GM21381 (cell line): Measurements from ENCODE around the gene SV2C.

ENCODE experiments used
- ATAC-seq: cut with Tn5 transposase; IDR thresholded peaks from one replicate; pipeline ENCODE4 v1.9.1; 2021; ENCODE audit warnings: mild to moderate bottlenecking, moderate library complexity; ENCODE audit not compliant: unreplicated experiment

The SV2C gene

DNA sequence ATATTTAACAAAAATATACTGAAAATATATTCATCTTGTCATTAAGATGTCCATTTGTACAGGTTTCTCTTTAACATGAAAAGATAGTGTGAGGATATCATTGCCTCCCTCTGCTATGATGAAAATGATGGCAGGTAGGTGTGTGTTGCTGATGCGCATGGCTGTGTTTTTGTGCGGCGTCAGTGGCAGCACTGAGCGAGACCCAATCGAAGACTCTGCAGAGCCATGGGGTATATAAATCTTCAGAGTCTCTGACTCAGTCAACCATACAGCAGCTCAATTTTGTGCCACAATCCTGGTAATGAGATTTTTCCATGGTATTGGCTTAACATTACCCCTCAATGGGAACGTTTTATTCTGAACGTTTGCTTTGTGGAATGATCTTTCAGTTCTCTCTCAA is 166.4 kb downstream of the SV2C start:
- no peak for ATAC-seq

DNA sequence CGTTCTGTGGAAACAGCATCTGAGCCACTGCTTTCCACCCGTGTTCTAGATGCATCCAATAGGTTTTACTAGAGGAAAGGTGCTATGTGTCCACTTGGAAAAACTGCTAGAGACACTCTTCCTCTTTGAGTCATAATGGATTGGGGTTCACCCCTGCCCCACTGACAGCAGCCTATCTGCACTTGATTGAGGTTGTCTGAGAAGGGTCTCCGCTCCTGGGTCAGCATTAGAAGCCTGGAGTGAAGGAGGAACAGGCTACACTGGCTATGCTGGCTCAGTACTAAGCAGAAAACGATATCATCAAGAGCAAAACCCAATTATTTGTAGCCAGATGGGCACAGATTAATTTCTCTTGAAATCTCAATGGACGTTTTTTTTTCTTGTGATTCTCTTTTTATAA is 167.3 kb downstream of the SV2C start:
- no peak for ATAC-seq

DNA sequence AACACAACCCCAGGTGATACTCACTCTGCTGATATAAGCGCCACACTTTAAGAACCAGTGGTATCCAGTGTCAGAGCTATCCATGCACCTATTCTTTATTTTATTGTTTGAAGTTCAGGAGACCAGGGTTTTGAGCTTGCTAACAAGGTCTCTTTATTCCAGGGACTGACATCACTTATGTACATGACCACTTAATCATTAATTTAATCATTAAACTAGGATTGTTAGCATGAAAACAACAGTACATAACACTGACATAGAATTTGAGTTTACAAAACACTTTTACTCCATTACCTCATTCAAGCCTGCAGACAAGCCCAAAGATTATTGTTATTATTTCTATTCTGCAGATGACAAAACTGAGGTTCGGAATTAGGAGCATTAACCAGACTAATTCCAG is 168.5 kb downstream of the SV2C start:
- no peak for ATAC-seq

GRCh38 chr5:76252437-76252836 is 169.3 kb downstream of the SV2C start:
- no peak for ATAC-seq

DNA sequence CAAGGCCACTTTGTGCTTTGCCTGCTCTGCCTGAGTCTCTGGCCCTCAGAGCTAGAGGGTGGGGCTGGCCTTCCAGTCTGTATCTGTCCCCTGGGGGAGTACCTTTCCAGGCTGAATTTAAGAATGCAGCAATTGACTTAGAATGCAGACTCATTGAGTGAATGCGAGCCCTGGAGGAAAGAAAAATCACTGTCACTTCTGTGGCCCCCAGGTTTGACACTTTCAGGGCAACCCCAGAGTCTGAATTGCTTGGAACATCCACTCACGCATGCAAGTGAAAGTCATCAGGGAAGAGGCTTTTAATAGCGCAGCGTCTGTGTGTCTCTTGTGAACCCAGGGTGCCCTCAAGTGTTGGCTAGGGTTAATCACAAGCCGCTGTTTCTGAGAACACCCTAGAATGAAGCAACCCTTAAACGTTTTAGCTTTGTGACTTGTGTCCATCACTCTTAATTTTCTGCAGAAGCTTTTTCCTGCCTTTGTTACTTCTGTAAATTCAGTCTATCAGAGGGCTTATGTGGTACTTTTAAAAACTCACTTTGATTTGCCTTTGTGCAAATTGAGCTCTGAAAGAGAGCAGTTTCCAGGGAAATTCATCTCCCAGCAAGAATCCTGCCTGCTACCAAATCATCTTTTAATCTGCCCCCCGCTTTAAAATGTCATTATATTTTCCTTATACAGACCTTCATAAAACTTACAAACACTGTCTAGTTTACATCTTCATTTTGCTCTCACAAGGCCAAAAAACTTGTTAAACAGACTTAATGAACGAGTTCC is 173.1 kb downstream of the SV2C start:
- ATAC-seq: peak; percentile 85

DNA sequence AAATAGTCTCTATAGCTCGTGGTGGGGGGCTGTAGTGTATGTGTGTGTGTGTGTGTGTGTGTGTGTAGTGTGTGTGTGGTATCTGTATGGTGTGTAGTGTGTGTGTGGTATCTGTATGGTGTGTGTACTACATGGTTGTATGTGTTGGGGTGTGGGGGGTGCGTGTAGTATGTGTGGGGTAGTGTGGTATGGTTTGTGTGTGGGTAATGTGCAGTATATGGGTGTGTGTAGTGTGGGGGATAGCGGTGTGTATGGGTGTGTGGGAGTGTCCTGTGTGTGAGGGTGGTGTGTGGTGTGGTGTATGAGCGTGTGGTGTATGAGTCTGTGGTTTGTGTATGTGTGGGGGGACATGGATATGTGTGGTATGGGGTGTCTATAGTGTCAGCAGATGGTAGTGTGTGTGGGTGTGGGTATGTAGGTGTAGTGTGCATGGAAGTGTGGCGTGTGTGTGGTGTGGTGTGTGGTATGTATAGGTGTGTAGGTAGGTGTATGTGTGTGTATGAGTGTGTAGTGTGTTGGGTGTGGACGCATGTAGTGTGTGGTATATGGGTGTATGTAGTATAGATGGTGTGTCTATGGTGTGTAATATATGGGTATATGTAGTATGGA is 174.1 kb downstream of the SV2C start:
- no peak for ATAC-seq

GRCh38 chr5:76257897-76258296 is 174.7 kb downstream of the SV2C start:
- no peak for ATAC-seq

DNA sequence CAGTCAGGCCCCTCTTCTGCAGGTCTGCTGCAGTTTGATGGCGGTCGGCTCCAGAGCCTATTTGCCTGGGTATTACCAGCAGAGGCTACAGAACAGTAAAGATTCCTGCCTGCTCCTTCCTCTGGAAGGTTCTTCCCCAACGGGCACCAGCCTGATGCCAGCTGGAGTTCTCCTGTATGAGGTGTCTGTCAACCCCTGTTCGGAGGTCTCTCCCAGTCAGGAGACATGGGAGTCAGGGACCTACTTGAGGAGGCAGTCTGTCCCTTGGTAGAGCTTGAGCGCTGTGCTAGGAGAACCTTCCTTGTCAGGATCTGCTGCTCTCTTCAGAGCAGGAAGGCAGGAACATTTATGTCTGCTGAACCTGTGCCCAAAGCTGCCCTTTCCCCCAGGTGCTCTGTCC is 181.5 kb downstream of the SV2C start:
- no peak for ATAC-seq

DNA sequence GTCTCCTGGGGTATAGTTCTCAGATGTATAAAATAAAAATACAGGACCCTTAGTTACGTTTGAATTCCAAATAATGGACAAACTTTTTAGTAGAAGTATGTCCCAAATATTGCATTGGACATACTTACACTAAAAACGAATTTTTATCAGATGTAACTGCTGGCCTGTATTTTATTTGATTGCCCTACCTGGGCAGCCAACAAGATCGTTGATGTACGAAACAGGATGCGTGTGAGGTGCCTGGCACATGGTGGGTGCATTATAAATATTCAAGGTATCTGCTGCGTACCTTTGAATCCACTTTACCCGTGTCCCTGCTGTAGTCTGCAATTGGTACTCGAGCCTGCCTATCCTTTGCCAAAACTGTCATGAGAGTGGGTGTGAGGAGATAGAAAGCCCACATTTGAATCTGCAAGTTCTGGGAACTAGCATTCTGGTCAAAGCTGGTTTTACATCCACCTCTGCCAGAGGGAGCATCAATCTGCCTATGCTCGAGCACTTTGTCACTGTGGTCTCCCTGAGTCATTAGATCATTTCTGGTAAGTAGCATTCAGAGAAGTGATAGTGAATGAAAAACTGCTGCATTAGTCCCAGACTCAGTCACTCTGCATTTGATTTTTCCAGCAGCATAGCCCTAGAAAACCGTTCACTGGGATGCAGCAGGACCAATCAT is 186.2 kb downstream of the SV2C start:
- no peak for ATAC-seq

- ATAC-seq: no peak
Observed at GRCh38 chr5:76269932-76270610, 186.9 kb downstream of the SV2C start.

- ATAC-seq: no peak
Observed at GRCh38 chr5:76271836-76272235, 188.7 kb downstream of the SV2C start.

DNA sequence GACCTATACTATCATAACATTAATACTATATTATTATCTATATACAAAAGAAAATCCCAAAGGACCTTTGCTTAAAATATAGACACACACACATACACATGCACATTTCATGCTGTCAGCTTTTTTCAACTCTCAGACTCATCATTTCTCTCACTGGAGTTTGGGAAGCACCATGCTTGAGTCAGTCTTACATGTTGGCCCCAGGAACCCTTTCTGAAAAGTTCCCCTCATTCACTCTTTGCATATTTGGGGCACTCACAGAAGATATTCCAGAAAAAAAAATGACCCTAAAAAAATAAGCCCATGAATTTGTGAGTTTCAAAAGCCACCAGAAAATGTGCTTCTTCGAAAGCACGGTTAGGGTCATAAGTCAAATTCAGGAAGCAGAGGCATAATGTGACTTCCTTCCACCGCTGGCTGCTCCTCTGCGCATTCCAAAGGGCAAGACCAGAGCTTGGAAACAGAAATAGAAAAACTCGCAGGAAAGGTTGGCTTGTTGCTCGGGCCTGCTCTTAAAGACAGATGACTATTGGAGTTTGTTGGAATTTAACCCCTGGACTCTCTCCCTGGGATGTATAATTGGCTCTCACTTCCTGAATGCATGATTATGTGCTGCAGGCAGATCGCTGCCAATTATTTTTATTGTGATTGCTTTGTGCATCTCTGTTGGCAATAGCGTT is 190.2 kb downstream of the SV2C start:
- no peak for ATAC-seq

DNA sequence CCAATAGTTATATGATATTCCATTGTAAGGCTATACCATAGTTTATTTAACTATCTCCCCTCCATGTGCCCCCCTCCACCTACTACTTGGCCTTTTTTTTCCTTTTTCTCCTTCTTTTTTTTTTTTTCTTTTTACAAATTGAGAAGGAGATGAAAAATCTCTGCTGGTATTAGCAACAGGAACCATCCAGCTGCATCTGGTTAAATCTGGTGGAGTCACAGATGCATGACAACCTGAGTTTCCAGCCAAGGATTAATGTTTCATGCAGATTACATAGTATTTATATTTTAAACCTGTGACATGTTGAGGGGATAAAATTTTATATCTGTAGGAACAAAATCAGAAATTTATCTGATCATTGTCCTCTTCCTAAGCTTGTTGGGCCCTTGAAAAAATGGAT is 191.4 kb downstream of the SV2C start:
- no peak for ATAC-seq

DNA sequence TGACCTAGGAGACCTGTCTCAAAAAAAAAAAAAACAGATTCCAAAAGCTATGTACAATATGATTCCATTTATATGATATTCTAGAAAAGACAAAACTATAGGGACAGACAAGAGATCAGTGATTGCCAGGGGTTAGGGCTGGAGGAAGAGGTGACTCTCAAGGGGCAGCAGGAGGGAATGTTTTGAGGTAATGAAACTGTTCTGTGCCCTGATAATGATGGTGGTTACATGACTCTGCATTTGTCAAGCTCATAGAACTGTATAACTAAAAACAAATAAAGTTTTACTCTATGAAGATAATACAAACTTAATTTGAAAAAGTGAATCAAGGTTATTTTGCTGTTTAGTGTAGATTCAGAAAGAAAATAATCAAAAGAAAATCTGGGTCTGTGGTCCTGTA is 194.6 kb downstream of the SV2C start:
- ATAC-seq: no peak

GRCh38 chr5:76278261-76278789 is 195.1 kb downstream of the SV2C start:
- no peak for ATAC-seq

- ATAC-seq: no peak
Observed at GRCh38 chr5:76280494-76280893, 197.3 kb downstream of the SV2C start.

DNA sequence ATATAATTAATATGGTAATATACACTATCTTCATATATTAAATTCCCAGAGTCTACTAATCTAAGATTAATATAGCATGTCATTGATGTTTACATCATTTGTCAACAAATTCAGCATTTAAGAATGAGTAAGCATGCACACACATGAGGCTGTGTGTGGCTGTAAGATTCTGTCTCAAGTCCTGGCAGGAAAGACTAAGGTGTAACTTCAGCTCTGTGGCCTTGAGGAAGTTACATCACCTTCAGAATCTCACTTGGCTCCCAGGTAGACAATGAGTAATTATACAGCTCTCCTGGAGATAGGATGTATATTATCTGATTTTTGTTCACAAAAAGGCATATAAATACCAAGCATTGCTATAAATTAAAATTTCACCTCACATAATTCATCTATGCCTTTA is 200.5 kb downstream of the SV2C start:
- no peak for ATAC-seq

GRCh38 chr5:76289692-76290091 is 206.5 kb downstream of the SV2C start:
- no peak for ATAC-seq

- no peak for ATAC-seq
Observed at GRCh38 chr5:76290321-76290757, 207.2 kb downstream of the SV2C start.

DNA sequence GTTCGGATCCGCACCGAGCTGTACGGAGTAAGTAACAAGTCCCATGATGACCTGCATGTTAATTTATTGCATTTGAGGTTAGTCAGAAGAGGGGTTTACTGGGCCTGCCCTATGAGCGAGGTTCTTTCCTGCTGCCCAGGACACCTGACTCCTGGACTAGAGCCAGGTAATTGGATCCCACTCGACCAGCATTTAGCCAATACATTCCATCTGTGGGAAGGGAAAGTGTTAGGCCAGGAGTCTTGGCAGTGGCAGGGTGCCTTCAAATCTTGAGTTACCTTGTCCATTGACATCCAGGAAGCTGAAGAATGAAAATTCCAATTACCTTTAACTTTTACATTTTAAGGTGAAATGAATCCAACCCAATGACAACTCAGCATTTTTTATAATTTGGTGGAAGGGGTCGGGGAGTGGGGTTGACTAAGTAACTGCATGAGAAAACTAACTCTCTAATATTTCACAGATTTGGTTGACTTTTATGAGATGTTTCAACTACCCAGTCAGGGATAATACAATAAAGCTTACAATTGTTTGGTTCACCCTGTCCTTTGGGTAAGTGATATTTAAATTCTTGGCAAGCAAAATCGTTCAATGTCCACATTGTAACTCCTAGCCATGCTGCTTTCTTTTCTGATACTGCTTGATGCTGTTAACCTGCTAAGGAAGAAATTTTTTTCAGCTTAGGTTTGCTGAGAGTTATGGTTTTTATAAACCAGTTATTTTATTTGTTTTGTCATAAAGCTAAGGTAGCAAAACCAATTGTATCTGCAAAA is 208.3 kb downstream of the SV2C start:
- ATAC-seq: no peak
